ENCODE results near the gene HS3ST4. TPM values are rescaled to one million over a fixed set of nuclear protein-coding genes. Genes with fewer than 3 reads are reported as not detected.

HS3ST4 gene
- total and polyA plus RNA-seq, 8 donors: 0.09 to 0.11 (median 0.11) TPM; not detected in 4

DNA sequence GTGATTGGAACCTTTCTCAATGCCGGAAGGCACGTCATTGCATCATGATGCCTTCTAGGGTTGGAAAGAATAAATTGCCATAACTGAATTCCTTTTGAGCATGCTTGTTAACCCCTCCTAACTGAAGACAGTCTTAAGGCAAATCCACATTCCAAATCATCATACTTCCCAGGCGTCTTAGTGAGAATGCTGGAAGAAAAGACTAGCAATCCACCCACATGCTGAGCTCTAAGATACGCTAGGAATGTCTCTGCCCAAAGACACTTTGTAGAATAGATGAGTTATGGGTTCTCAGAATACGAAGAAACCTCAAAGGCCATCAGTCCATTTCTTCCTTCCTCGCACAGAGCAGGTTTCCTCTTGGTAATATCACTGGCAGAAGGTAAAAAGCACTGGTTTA, 486.5 kb downstream of the HS3ST4 start:
- TF ChIP-seq CTCF (IDR thresholded peaks at IDR 0.05): no peak
- DNase-seq: no peak
- H3K4me3 ChIP-seq: no peak overlapping the region
- H3K27ac ChIP-seq: no peak overlapping the region
- H3K4me1 ChIP-seq: no peaks in the 10 kb centered on the region
- H3K36me3 ChIP-seq: no peaks in the 10 kb centered on the region
- H3K9me3 ChIP-seq: no peaks in the 10 kb centered on the region
- intact Hi-C loops (cut with DNase I): no loop called here
- ATAC-seq: no peak
- H3K27me3 ChIP-seq: no peaks in the 10 kb centered on the region

- Histone ChIP-seq H3K36me3 (no peaks in the 10 kb centered on the region), H3K4me1 (no peaks in the 10 kb centered on the region), H3K9me3 (no peaks in the 10 kb centered on the region), H3K27ac (no peak overlapping the region), H3K27me3 (no peaks in the 10 kb centered on the region), H3K4me3 (no peak overlapping the region)
- no peak for TF ChIP-seq CTCF (IDR thresholded peaks at IDR 0.05)
- DNase-seq (no peak), ATAC-seq (no peak)
- intact Hi-C loops (cut with DNase I): no loop called here
These were observed 494.4 kb downstream of the HS3ST4 start for GRCh38 chr16:26186091-26186615.

Small RNAs within 50 kb of the gene (microRNA-seq; reads per million reads assigned to microRNA genes)
- 0 reads per million in 2 donors for gene MIR548W
